Natural killer cell (primary cell): ENCODE measurements around the gene SF3B3. TPM values are rescaled to one million over a fixed set of nuclear protein-coding genes. Genes with fewer than 3 reads are reported as not detected.
A peak's percentile ranks its signal among the peaks of the same experiment; 100 is the strongest.

Source experiments
- ATAC-seq, 3 donors: fragments of 150-1000 bp in 2 of 3; fragments of 200-7000 bp in 1 of 3; cut with Tn5 transposase; 1 replicate in 1 of 3; 2 replicates in 2 of 3; pipeline ENCODE4 v1.10.0; 2021; ENCODE audit warnings: mild to moderate bottlenecking in 2 of 3, moderate library complexity in 2 of 3
- DNase-seq, 2 donors: peaks; one replicate each; pipeline versions ENCODE4 v3.0.0 to v3.0.0-alpha.2; 2013 to 2021; ENCODE audit warnings: mixed read lengths in 1 of 2
- H3K27ac ChIP-seq: one replicate; pipeline ENCODE4 v1.5.1; 2013; ENCODE audit warnings: mild to moderate bottlenecking, low read length
- H3K27me3 ChIP-seq: one replicate; pipeline ENCODE4 v1.6.1; 2013; ENCODE audit warnings: low read length; ENCODE audit not compliant: control insufficient read depth, insufficient read depth
- H3K36me3 ChIP-seq: one replicate; pipeline ENCODE4 v1.6.1; 2013; ENCODE audit warnings: low read length; ENCODE audit not compliant: control insufficient read depth, insufficient read depth
- H3K4me1 ChIP-seq: one replicate; pipeline ENCODE4 v1.6.1; 2013; ENCODE audit warnings: low read length; ENCODE audit not compliant: control insufficient read depth, insufficient read depth
- H3K4me3 ChIP-seq: one replicate; pipeline ENCODE4 v1.5.1; 2013; ENCODE audit warnings: low read length
- H3K9me3 ChIP-seq: one replicate; pipeline ENCODE4 v1.6.1; 2013; ENCODE audit warnings: low read length; ENCODE audit not compliant: control insufficient read depth, insufficient read depth
- H3K27ac Mint-ChIP-seq, 2 donors: one replicate each; pipeline ENCODE4 v1.8.0; 2022; ENCODE audit warnings: mild to moderate bottlenecking in 2 of 2, mixed read lengths in 2 of 2, moderate library complexity in 1 of 2
- H3K27me3 Mint-ChIP-seq, 2 donors: one replicate each; pipeline ENCODE4 v1.8.0; 2022; ENCODE audit warnings: low read depth in 2 of 2, mixed read lengths in 2 of 2
- H3K36me3 Mint-ChIP-seq: one replicate; pipeline ENCODE4 v1.8.0; 2022; ENCODE audit warnings: mixed read lengths
- H3K4me1 Mint-ChIP-seq, 2 donors: one replicate each; pipeline ENCODE4 v1.8.0; 2022; ENCODE audit warnings: mixed read lengths in 2 of 2
- H3K4me3 Mint-ChIP-seq: one replicate; pipeline ENCODE4 v1.8.0; 2022; ENCODE audit warnings: mild to moderate bottlenecking, moderate library complexity, mixed read lengths
- H3K9me3 Mint-ChIP-seq, 2 donors: one replicate each; pipeline ENCODE4 v1.8.0; 2022; ENCODE audit warnings: mixed read lengths in 2 of 2
- CTCF ChIP-seq: fragments of 200-600 bp; IDR thresholded peaks from one replicate; pipeline ENCODE4 v1.8.0; 2022; ENCODE audit warnings: antibody characterized with exemption
- WGBS: methylation state at CpG from one replicate; pipeline ENCODE4 v1.1.7; 2013; ENCODE audit warnings: missing lambda C conversion rate; ENCODE audit not compliant: insufficient coverage; 5-methylcytosine and 5-hydroxymethylcytosine counted together
- intact Hi-C: fragments of 100-400 bp; cut with micrococcal nuclease; formaldehyde crosslinking; loops from one replicate; pipeline ENCODE4 v1.14.2; 2022
- total RNA-seq, 4 donors: library from RNA; stranded (reverse); fragments of 120-200 nt in 1 of 4; gene quantifications; one replicate each; pipeline versions ENCODE4 v1.2.3 to v1.2.4, GENCODE V29; 2013 to 2022

The SF3B3 gene
- total RNA-seq, 3 donors from 2014 or later (not counting 1 experiment from before 2014, with no cell fraction given), result 164 to 220 (median 173) TPM

GRCh38 chr16:70575376-70575775, 51.8 kb downstream of the SF3B3 start:
- Histone ChIP-seq H3K4me1 (peaks cover 11% of the 10 kb centered on the region), H3K4me3 (no peak overlapping the region), H3K27me3 (no peaks in the 10 kb centered on the region), H3K36me3 (peaks cover 37% of the 10 kb centered on the region), H3K9me3 (no peaks in the 10 kb centered on the region), H3K27ac (no peak overlapping the region)
- DNase-seq, result no peak
- intact Hi-C loops, result no loop called here
- no peaks in the 10 kb centered on the region for H3K9me3 Mint-ChIP-seq
- H3K4me3 Mint-ChIP-seq, result no peak overlapping the region
- H3K27ac Mint-ChIP-seq, result no peak overlapping the region
- ATAC-seq, result no peak
- TF ChIP-seq CTCF, result no peak
- H3K36me3 Mint-ChIP-seq, result peaks cover 17% of the 10 kb centered on the region
- peaks cover 14 to 20% of the 10 kb centered on the region in 2 donors for H3K4me1 Mint-ChIP-seq
- no peaks in the 10 kb centered on the region for H3K27me3 Mint-ChIP-seq
- WGBS, result 94% methylated on average over 6 of the region's 7 CpGs

GRCh38 chr16:70576431-70577255, 53.0 kb downstream of the SF3B3 start:
- Mint-ChIP-seq H3K4me3 (no peak overlapping the region), H3K27me3 (no peaks in the 10 kb centered on the region), H3K27ac (peak overlapping the region; percentile 53 to 78), H3K36me3 (peaks cover 9% of the 10 kb centered on the region), H3K9me3 (no peaks in the 10 kb centered on the region), H3K4me1 (peaks cover 13 to 20% of the 10 kb centered on the region in 2 donors)
- H3K27me3 ChIP-seq, result no peaks in the 10 kb centered on the region
- ATAC-seq, result peak in 2 of 3 donors; percentile 18 to 34
- no peak overlapping the region for H3K4me3 ChIP-seq
- no peak overlapping the region for H3K27ac ChIP-seq
- TF ChIP-seq CTCF, result no peak
- intact Hi-C loops, result no loop called here
- H3K4me1 ChIP-seq, result peaks cover 11% of the 10 kb centered on the region
- no peak for DNase-seq
- WGBS, result 54% methylated on average over 10 of the region's 10 CpGs
- H3K9me3 ChIP-seq, result no peaks in the 10 kb centered on the region
- H3K36me3 ChIP-seq, result peaks cover 24% of the 10 kb centered on the region

GRCh38 chr16:70577256-70577698, 53.7 kb downstream of the SF3B3 start:
- Mint-ChIP-seq H3K9me3 (no peaks in the 10 kb centered on the region), H3K27ac (peak overlapping the region; percentile 53 to 78), H3K27me3 (no peaks in the 10 kb centered on the region), H3K36me3 (peaks cover 2% of the 10 kb centered on the region), H3K4me3 (no peak overlapping the region), H3K4me1 (peaks cover 9 to 14% of the 10 kb centered on the region in 2 donors)
- no peak overlapping the region for H3K4me3 ChIP-seq
- no peak overlapping the region for H3K27ac ChIP-seq
- no peaks in the 10 kb centered on the region for H3K9me3 ChIP-seq
- 88% methylated on average over 7 of the region's 9 CpGs for WGBS
- intact Hi-C loops, result no loop called here
- H3K4me1 ChIP-seq, result peaks cover 11% of the 10 kb centered on the region
- H3K27me3 ChIP-seq, result no peaks in the 10 kb centered on the region
- no peak for ATAC-seq
- peaks cover 18% of the 10 kb centered on the region for H3K36me3 ChIP-seq
- TF ChIP-seq CTCF, result no peak
- no peak for DNase-seq
